Medulla oblongata (tissue), 1 donor: Measurements from ENCODE around the gene FUNDC1.

Source experiments
- DNase-seq: peaks from one replicate; pipeline ENCODE4 v3.0.0-alpha.2; 2015; ENCODE audit errors: extremely low spot score

Gene FUNDC1

DNA sequence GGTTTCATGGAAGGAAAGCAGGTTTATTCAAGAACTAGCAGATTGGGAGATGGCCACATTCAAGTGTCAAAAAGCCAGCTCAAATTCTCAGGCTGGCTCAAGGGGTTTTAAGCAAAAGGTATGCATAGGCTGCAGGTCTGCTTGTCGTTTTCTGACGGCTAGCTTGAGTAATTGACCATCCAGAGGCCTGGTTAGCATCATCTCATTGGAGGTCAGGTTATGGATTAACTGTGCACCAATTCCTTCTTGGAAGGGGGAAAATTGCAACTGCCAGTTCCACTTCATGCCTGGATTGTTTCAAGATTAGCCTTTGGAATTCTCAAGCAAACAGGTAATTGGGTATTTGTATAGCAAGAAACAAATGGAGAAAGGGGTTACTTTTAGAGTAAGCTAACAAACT is 62.1 kb downstream of the FUNDC1 start:
- no peak for DNase-seq

DNA sequence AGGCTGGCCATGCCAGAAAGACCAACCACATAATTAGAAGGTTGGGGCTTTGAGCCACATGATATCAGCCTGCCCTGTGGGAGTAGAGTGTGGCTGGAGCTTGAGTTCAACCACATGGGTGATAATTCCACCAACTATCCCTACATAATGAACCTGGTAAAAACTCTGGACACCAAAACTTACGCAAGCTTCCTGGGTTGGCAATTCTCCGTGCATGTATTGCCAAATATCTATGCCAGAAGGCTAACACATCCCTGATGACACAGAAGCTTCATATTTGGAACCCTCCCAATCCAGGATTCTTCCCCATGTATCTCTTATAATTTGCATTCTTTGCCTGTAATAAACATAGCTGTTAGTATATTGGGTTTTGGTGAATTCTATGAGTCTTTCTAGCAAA is 68.2 kb downstream of the FUNDC1 start:
- no peak for DNase-seq
